Left kidney (tissue), 2 donors: ENCODE data around the gene CYB5B. TPM values are rescaled to one million over a fixed set of nuclear protein-coding genes. Genes with fewer than 3 reads are reported as not detected.
"Not testable (repeated sequence)": the region's sequence is repeated elsewhere in the genome, so short reads cannot be mapped to it uniquely, and the experiment has no call there.

Experiments
- DNase-seq: peaks from one replicate; pipeline ENCODE4 v3.0.0-alpha.2; 2013
- polyA plus RNA-seq: library from polyadenylated mRNA; unstranded; fragments of 120-200 nt; gene quantifications from one replicate; pipeline ENCODE4 v1.2.1, GENCODE V29; 2013; ENCODE audit not compliant: insufficient read length

Gene CYB5B
- polyA plus RNA-seq, 1 donor = 151 TPM

GRCh38 chr16:69406780-69407331 lies 17.6 kb upstream of the CYB5B start:
- no peak for DNase-seq

GRCh38 chr16:69407702-69408323 lies 16.6 kb upstream of the CYB5B start:
- DNase-seq = no peak

GRCh38 chr16:69408475-69408874 lies 15.9 kb upstream of the CYB5B start:
- no peak for DNase-seq

- no peak for DNase-seq
These were observed 14.0 kb upstream of the CYB5B start for GRCh38 chr16:69410219-69410990.

GRCh38 chr16:69411064-69411985 lies 13.1 kb upstream of the CYB5B start:
- DNase-seq = no peak

GRCh38 chr16:69412287-69412686 lies 12.1 kb upstream of the CYB5B start:
- no peak for DNase-seq

GRCh38 chr16:69413045-69413664 lies 11.3 kb upstream of the CYB5B start:
- no peak for DNase-seq

- DNase-seq = no peak
These were observed 6.8 kb upstream of the CYB5B start for GRCh38 chr16:69417520-69418199.

- no peak for DNase-seq
These were observed 4.5 kb upstream of the CYB5B start for GRCh38 chr16:69419956-69420355.

- no peak for DNase-seq
These were observed 1.2 kb upstream of the CYB5B start for GRCh38 chr16:69423189-69423588.

GRCh38 chr16:69424935-69425784 lies 741 bp downstream of the CYB5B start:
- no peak for DNase-seq

GRCh38 chr16:69428652-69429051 lies 4.2 kb downstream of the CYB5B start:
- no peak for DNase-seq

GRCh38 chr16:69429058-69429640 lies 4.7 kb downstream of the CYB5B start:
- not testable (repeated sequence) for DNase-seq

- no peak for DNase-seq
These were observed 7.6 kb downstream of the CYB5B start for GRCh38 chr16:69431948-69432468.

- no peak for DNase-seq
These were observed 9.6 kb downstream of the CYB5B start for GRCh38 chr16:69434066-69434465.

- DNase-seq = no peak
These were observed 11.8 kb downstream of the CYB5B start for GRCh38 chr16:69435977-69436820.

- no peak for DNase-seq
These were observed 12.5 kb downstream of the CYB5B start for GRCh38 chr16:69436896-69437295.

GRCh38 chr16:69438465-69438864 lies 14.0 kb downstream of the CYB5B start:
- no peak for DNase-seq

GRCh38 chr16:69440250-69440649 lies 15.8 kb downstream of the CYB5B start:
- DNase-seq = no peak
